Spleen (tissue), 11 donors: ENCODE results near the gene ANXA5. TPM values are rescaled to one million over a fixed set of nuclear protein-coding genes. Genes with fewer than 3 reads are reported as not detected.

Experiments
- DNase-seq: peaks from one replicate; pipeline ENCODE4 v3.0.0-alpha.2; 2020
- H3K27ac ChIP-seq, 8 donors: fragments of 200-600 bp; sonication (generic) in 7 of 8; 1 replicate in 4 of 8; 2 replicates in 4 of 8; pipeline versions ENCODE4 v1.5.0 to v1.8.0; 2016 to 2021; ENCODE audit warnings: inconsistent platforms in 4 of 8, mild to moderate bottlenecking in 4 of 8, moderate library complexity in 1 of 8
- H3K27me3 ChIP-seq, 7 donors: fragments of 200-600 bp; sonication (generic) in 6 of 7; replicated peaks in 1 of 7; 1 replicate in 4 of 7; 2 replicates in 3 of 7; pipeline versions ENCODE4 v1.5.0 to v1.8.0; 2016 to 2021; ENCODE audit warnings: inconsistent platforms in 3 of 7, mild to moderate bottlenecking in 1 of 7
- H3K36me3 ChIP-seq, 6 donors: fragments of 200-600 bp; sonication (generic) in 5 of 6; 1 replicate in 4 of 6; 2 replicates in 2 of 6; pipeline versions ENCODE4 v1.5.0 to v1.8.0; 2016 to 2021; ENCODE audit warnings: inconsistent platforms in 2 of 6
- H3K4me1 ChIP-seq, 6 donors: fragments of 200-600 bp; sonication (generic) in 5 of 6; 1 replicate in 3 of 6; 2 replicates in 3 of 6; pipeline versions ENCODE4 v1.5.0 to v1.8.0; 2016 to 2021; ENCODE audit warnings: inconsistent platforms in 3 of 6
- H3K4me3 ChIP-seq, 8 donors: fragments of 200-600 bp; sonication (generic) in 7 of 8; 1 replicate in 4 of 8; 2 replicates in 4 of 8; pipeline versions ENCODE4 v1.5.0 to v1.8.0; 2016 to 2021; ENCODE audit warnings: inconsistent platforms in 4 of 8, mild to moderate bottlenecking in 4 of 8, moderate library complexity in 2 of 8
- H3K9me3 ChIP-seq, 8 donors: fragments of 200-600 bp; sonication (generic) in 7 of 8; 1 replicate in 4 of 8; 2 replicates in 4 of 8; pipeline versions ENCODE4 v1.5.0 to v1.8.0; 2016 to 2021; ENCODE audit warnings: inconsistent platforms in 4 of 8
- CTCF ChIP-seq, 11 experiments: fragments of 200-600 bp in 7 of 11; fragments of 450-650 bp in 4 of 11; sonication (generic) in 4 of 11; IDR thresholded peaks in 8 of 11; conservative IDR thresholded peaks in 3 of 11; 1 replicate in 7 of 11; 2 replicates in 4 of 11; pipeline versions ENCODE4 v1.4.0 to v1.8.0; 2016 to 2021; ENCODE audit warnings: antibody characterized with exemption in 11 of 11, inconsistent platforms in 4 of 11, mild to moderate bottlenecking in 1 of 11
- POLR2A ChIP-seq, 3 donors: fragments of 450-650 bp; IDR thresholded peaks; one replicate each; pipeline ENCODE4 v1.5.1; 2017; ENCODE audit warnings: antibody characterized with exemption in 3 of 3, mild to moderate bottlenecking in 1 of 3
- POLR2AphosphoS5 ChIP-seq, 3 donors: sonication (generic); formaldehyde crosslinking; IDR thresholded peaks; one replicate each; pipeline ENCODE4 v1.5.1; 2017; ENCODE audit warnings: antibody characterized with exemption in 3 of 3
- WGBS, 5 donors: extraction: QIAGEN DNeasy Blood & Tissue Kit in 3 of 5; methylation state at CpG; one replicate each; pipeline versions ENCODE4 v1.1.5 to v1.1.7; 2013 to 2018; 5-methylcytosine and 5-hydroxymethylcytosine counted together
- intact Hi-C: fragments of 100-400 bp; cut with DNase I; formaldehyde crosslinking; loops from one replicate; pipeline ENCODE4 v1.15.0; 2023; ENCODE audit warnings: low total_unique reads
- polyA plus RNA-seq, 3 donors: library from polyadenylated mRNA; stranded (reverse); fragments of 200-250 nt; gene quantifications; one replicate each; pipeline ENCODE4 v1.2.1, GENCODE V29; 2013
- total RNA-seq, 7 donors: library from RNA; depleted of rRNA in 3 of 7; stranded (reverse); fragments of >200 nt in 3 of 7; fragmentation: NEBNext Ultra II Directional in 4 of 7; extraction: Animal tissue kit (Norgen Biotek cat#: 25700) in 4 of 7; gene quantifications; one replicate each; pipeline versions ENCODE4 v1.1.0 to v1.2.1, GENCODE V29; 2016 to 2021
- donor health status: healthy with polysubstance abuse.
- donor health status: DM: no; HTN: no; CAD: no; lungs with moderate emphysema.
- donor health status: DM: no; HTN: no; CAD: no.
- donor health status: Bipolar disorder and iron deficiency.
- donor health status: healthy.
- donor health status: DM: no; HTN: no; CAD: no.
- donor health status: DM: yes; HTN: yes; CAD: no.

Gene ANXA5
- total and polyA plus RNA-seq, 10 donors, result 118 to 269 (median 218) TPM

GRCh38 chr4:121740796-121741409, 44.1 kb upstream of the ANXA5 start:
- DNase-seq, result no peak
- no peaks in the 10 kb centered on the region for H3K9me3 ChIP-seq
- no peak for TF ChIP-seq CTCF (IDR thresholded peaks at IDR 0.05 in 8 of 11, conservative IDR thresholded peaks at IDR 0.05 in 3 of 11)
- TF ChIP-seq POLR2AphosphoS5 (IDR thresholded peaks at IDR 0.05), result no peak
- no peak for TF ChIP-seq POLR2A (IDR thresholded peaks at IDR 0.05)
- no peaks in the 10 kb centered on the region for H3K27me3 ChIP-seq
- intact Hi-C loops, result no loop called here
- H3K4me1 ChIP-seq, result no peaks in the 10 kb centered on the region
- no peak overlapping the region for H3K27ac ChIP-seq
- no peak overlapping the region for H3K4me3 ChIP-seq
- no peaks in the 10 kb centered on the region for H3K36me3 ChIP-seq
- 78 to 86% (median 82%) methylated on average over 12 of the region's 12 CpGs for WGBS, 5 donors

- 53 to 74% (median 68%) methylated on average over 2 of the region's 2 CpGs for WGBS, 5 donors
- H3K4me3 ChIP-seq, result no peak overlapping the region
Observed at GRCh38 chr4:121739575-121739974, 42.8 kb upstream of the ANXA5 start.

DNA sequence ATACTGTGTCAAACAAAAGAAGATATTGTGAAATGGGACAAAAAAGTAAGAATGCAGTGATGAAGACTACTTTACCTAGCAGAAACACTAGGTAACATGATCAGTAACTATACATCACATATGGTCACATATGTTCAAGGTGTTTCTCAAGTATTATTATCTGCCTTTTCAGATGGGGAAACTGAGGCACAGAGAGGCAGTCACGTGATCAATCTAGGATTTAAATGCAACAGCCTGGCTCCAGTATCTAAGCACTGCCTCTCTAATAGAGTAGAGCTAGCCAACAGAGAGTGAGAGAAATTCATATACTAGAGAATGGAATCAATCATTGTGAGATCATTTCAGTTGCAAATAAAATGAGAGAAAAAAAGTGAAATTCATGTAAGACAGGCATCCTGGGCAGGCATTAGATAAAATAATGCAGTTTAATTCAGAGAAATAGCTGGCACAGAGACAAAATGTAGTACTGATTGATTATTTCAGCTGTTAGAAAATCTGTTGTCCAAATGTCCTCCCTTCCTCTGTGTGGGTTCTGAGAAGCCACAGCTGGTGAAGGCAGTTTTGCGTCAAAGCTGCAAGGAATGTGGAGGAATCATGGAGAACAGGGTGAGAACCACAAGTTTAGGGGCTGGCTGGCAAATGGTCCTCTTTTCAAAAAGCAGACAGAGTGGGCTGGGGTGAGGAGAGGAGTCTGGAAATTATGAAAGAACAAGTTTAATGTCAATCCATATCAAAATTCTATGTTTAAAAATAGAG, 42.2 kb upstream of the ANXA5 start:
- no peak for TF ChIP-seq CTCF (IDR thresholded peaks at IDR 0.05 in 8 of 11, conservative IDR thresholded peaks at IDR 0.05 in 3 of 11)
- TF ChIP-seq POLR2AphosphoS5 (IDR thresholded peaks at IDR 0.05), result peak in 1 of 3 donors; percentile 59
- TF ChIP-seq POLR2A (IDR thresholded peaks at IDR 0.05), result no peak
- H3K4me3 ChIP-seq, result no peak overlapping the region
- peak overlapping the region in 2 of 8 donors; percentile 16 to 56 for H3K27ac ChIP-seq
- H3K9me3 ChIP-seq, result no peaks in the 10 kb centered on the region
- WGBS, 5 donors, result 64 to 79% (median 70%) methylated on average over 2 of the region's 2 CpGs
- H3K27me3 ChIP-seq, result no peaks in the 10 kb centered on the region
- H3K4me1 ChIP-seq, result no peaks in the 10 kb centered on the region
- intact Hi-C loops, result no loop called here
- H3K36me3 ChIP-seq, result no peaks in the 10 kb centered on the region
- no peak for DNase-seq

More at GRCh38 chr4:121739575-121739974, 42.8 kb upstream of the ANXA5 start:
- DNase-seq, result no peak
- TF ChIP-seq POLR2AphosphoS5 (IDR thresholded peaks at IDR 0.05), result no peak
- TF ChIP-seq POLR2A (IDR thresholded peaks at IDR 0.05), result no peak
- no peak for TF ChIP-seq CTCF (IDR thresholded peaks at IDR 0.05 in 8 of 11, conservative IDR thresholded peaks at IDR 0.05 in 3 of 11)
- Histone ChIP-seq H3K36me3 (no peaks in the 10 kb centered on the region), H3K4me1 (no peaks in the 10 kb centered on the region), H3K9me3 (no peaks in the 10 kb centered on the region), H3K27ac (peak overlapping the region in 4 of 8 donors; percentile 16 to 57 (median 42)), H3K27me3 (no peaks in the 10 kb centered on the region)
- intact Hi-C loops, result no loop called here

- TF ChIP-seq POLR2A (IDR thresholded peaks at IDR 0.05), result no peak
- no peak for TF ChIP-seq POLR2AphosphoS5 (IDR thresholded peaks at IDR 0.05)
- TF ChIP-seq CTCF (IDR thresholded peaks at IDR 0.05 in 8 of 11, conservative IDR thresholded peaks at IDR 0.05 in 3 of 11), result no peak
- intact Hi-C loops, result no loop called here
- DNase-seq, result no peak
- peaks cover 0 to 3% (median 0%) of the 10 kb centered on the region in 7 donors for H3K27me3 ChIP-seq
- no peaks in the 10 kb centered on the region for H3K9me3 ChIP-seq
- 73 to 87% (median 80%) methylated on average over 10 of the region's 10 CpGs for WGBS, 5 donors
- no peak overlapping the region for H3K27ac ChIP-seq
- no peaks in the 10 kb centered on the region for H3K4me1 ChIP-seq
- H3K4me3 ChIP-seq, result no peak overlapping the region
- no peaks in the 10 kb centered on the region for H3K36me3 ChIP-seq
Observed at GRCh38 chr4:121737846-121738554, 41.2 kb upstream of the ANXA5 start.
